Embryonic facial prominence (tissue), 1 donor: ENCODE data around the gene DGCR6.
"Not testable (repeated sequence)": the region's sequence is repeated elsewhere in the genome, so short reads cannot be mapped to it uniquely, and the experiment has no call there.

Experiments used
- DNase-seq: peaks from one replicate; pipeline ENCODE4 v3.0.0-alpha.2; 2016; ENCODE audit errors: extremely low spot score

Gene DGCR6

DNA sequence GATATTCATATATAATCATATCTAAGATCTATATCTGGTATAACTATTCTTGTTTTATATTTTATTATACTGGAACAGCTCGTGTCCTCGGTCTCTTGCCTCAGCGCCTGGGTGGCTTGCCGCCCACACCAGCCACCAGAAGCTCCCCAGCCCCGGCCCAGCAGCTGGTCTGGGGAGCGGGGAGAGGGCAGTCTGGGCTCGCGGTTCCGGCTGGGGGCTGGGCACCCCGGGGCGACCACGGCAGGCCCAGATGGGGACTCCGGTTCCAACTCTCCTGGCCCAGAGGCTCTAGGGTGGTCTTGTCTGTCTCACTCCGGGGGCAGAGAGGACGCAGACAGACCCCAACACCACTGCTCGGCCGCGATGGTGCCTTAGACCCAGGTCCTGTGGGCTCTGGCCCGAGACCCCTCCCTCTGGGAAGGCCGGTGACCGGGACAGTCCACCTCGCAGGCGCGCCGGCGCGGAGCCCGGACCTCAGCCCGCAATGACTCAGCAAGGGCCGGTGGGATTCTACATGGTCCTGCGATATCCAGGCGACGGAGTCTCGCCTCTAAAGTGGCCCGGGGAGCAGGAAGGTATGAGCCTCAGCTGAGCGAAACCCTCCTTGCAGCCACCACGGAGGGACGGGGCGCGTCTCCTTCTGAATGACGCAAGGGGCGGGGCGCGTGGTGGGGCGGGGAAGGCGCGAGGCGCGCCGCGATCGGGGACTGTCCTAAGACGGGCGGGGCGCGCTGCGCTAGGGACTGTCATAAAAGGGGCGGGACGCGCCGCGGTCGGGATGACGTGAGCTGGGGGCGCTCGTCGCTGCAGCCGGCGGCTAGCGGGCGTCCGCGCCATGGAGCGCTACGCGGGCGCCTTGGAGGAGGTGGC, at the start of gene DGCR6:
DGCR6 (plus strand) TSS at position 781 of the 870 bp plus-strand sequence; CDS start at position 836, 55 bp downstream.
- no peak for DNase-seq

DNA sequence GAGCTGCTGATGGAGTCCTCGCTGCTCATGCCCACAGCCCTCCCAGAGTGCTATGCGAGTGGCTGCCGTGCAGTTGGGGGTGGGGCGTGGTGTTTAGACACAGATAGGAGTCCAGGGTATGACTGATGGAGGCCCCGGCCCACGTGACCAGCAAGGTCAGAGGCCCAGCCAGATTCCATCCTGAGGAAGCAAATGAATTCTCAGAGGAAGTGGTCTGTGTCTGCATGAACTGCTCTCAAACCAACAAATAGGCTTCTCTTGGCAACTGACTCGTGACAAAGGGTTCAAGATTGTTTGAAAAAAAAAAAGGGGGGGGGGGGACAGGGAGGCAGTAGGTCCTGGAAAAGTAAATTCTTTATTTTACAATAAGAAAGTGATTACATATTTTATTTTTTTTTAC, 46.8 kb upstream of the DGCR6 start:
- not testable (repeated sequence) for DNase-seq

DNA sequence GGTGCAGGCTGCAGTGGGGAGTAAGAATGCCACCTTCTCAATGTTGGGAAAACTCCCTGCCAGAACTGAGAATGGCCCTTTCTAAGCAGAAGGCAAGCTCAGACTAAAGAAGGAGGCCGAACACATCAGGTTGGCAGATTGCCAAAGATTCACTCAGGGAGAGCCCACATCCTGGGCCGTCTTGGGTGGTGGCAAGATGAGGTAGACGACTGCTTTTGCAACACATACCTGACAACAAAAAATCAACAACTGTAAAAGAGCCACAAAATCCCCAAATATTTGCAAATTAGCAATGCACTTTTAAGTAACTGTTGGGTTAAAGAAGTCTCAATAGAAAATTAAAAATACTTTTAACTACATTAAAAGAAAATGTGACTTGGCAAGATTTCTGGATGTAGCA, 24.9 kb upstream of the DGCR6 start:
- DNase-seq: not testable (repeated sequence)

DNA sequence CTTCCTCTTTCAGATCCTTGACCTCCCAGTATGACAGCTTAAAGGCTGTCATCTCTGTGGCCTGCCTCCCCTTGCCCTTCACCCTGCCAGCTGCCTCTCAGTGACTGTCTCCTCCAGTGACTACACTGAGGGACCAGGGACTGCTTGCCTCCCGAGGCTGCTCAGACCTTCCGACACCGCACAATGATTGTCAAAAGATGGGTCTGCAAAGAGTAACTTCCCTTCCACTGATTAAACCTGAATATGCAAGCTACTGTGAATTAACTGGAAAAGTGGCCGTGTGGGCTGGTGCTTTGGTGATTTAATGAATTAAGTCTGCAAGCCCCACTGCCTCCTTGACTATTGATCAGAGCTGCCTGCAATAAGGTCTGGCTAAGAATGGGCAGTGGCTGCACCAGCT, 21.7 kb upstream of the DGCR6 start:
- not testable (repeated sequence) for DNase-seq

DNA sequence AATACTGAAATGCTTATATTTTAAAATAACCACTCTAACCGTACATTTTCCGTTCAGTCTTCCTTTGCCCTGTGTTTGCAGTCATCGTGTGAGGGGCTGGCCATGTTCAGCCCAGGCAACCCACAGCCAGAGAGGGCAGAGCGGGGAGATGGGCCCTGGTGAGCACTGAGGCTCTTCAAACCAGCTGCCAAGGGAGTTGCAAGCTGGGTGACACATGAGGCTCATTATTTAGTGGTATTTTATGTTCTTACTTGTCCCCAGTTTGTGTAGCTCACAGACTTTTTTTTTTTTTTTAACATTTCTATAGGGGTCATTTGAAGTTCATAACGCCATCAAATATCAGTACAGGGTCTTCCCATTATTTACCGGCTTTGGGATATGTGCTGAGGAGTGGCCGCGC, 18.0 kb upstream of the DGCR6 start:
- DNase-seq: no peak

DNA sequence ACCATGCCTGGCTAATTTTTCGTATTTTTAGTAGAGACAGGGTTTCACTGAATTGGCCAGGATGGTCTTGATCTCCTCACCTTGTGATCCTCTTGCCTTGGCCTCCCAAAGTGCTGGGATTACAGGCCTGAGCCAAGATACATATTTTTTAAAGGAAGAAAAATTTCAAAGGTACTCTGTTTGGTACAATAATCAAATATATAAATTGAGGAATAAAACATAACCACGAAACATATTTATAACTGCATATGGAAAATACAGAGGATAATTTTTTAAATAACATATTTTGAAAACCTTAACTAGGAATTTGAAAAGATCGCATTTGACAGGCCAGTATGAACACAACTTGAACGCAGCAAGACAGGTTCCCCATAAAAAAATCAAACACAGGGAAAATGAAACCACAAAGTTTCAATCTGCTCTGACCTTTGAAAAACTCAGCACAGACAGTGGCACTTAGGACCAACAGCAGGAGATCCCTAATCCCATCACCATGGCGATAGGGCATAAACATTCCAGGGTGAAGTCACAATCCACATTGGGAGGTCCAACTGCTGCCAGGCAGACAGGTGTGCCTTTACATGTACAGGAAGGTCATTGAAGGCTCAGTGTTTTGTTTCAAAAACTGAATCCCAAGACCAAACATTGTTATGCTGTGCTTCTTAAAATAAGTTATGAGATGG, 15.5 kb upstream of the DGCR6 start:
- DNase-seq: not testable (repeated sequence)

DNA sequence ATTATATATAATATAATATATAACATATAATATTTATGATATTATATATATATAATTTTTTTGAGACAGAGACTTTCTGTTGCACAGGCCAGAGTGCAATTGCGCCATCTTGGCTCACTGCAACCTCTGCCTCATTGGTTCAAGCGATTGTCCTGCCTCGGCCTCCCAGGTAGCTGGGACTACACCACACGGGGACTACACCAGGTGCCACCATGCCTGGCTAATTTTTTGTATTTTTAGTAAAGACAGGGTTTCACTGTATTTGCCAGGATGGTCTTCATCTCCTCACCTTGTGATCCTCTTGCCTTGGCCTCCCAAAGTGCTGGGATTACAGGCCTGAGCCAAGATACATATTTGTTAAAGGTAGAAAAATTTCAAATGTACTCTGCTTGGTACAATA, 12.3 kb upstream of the DGCR6 start:
- DNase-seq: not testable (repeated sequence)

DNA sequence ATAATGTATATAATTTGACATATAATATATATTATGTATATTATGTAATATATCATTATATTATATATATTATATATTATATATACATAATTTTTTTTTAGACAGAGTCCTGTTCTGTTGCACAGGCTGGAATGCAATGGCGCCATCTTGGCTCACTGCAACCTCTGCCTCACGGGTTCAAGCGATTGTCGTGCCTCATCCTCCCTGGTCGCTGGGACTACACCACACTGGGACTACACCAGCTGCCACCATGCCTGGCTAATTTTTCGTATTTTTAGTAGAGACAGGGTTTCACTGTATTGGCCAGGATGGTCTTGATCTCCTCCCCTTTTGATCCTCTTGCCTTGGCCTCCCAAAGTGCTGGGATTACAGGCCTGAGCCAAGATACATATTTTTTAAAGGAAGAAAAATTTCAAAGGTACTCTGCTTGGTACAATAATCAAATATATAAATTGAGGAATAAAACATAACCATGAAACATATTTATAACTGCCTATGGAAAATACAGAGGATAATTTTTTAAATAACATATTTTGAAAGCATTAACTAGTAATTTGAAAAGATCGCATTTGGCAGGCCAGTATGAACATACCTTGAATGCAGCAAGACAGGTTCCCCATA, 10.0 kb upstream of the DGCR6 start:
- DNase-seq: not testable (repeated sequence)

DNA sequence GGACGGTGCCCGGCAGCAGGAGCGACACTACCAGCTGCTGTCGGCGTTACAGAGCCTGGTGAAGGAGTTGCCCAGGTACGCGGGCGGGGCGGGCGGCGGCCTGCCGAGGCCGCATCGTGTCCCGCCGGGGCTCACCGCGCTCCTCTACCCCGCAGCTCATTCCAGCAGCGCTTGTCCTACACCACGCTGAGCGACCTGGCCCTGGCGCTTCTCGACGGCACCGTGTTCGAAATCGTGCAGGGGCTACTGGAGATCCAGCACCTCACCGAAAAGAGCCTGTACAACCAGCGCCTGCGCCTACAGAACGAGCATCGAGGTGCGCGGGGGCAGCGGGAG, 258 bp downstream of the DGCR6 start:
- not testable (repeated sequence) for DNase-seq

DNA sequence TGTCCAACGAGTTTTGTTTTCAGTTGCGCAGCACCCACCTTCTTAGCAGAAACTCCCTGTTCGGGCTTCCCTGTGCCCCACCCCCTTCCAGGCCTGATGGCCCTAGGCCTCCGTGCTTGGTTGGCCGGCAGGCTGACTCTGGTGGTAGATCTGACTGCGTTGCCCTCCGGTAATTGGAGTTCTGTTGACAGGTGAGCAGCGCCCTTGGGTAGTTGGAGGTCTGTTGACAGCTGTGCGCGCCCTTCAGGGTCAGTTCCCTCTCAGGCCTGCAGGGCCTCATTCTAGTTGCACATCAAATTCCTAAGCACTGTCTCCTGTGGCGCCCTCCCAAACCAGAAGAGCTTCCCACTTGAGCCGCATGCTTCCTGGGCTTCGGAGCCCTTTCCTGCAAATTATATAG, 776 bp downstream of the DGCR6 start:
- no peak for DNase-seq

DNA sequence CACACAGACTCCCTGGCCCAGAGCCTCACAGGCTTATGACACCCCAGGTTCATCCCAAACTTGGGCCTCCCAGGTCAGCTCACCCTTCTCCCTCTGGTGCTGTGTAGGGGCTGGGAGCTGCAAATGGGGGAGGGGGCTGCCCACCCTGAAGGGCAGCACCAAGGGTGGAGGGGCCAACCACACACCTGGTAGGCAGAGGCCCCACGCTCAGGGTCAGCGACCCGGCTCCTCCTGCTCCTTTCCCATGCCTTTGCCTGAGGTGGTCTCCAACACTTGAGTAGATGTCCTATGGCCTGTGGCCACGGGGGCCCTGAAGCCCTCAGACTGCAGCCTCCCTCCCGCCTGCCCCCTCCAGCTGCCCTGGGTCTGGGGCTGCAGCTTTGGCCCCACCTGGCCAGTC, 3.4 kb downstream of the DGCR6 start:
- DNase-seq: no peak

DNA sequence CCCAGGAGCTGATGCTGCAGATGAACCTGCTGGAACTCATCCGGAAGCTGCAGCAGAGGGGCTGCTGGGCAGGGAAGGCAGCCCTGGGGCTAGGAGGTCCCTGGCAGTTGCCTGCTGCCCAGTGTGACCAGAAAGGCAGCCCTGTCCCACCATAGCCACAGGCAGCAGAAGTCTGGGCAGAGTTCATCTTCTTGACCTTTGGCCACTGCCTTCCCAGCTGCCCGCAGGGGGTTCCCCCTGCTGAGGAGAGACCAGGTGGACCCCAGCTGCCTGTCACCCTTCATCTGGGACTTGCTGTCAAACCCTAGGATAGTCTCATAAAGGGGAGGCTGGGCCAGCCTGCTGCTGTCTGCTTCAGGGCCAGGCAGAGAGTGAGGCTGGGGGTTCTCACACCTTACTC, 5.4 kb downstream of the DGCR6 start:
- DNase-seq: not testable (repeated sequence)

DNA sequence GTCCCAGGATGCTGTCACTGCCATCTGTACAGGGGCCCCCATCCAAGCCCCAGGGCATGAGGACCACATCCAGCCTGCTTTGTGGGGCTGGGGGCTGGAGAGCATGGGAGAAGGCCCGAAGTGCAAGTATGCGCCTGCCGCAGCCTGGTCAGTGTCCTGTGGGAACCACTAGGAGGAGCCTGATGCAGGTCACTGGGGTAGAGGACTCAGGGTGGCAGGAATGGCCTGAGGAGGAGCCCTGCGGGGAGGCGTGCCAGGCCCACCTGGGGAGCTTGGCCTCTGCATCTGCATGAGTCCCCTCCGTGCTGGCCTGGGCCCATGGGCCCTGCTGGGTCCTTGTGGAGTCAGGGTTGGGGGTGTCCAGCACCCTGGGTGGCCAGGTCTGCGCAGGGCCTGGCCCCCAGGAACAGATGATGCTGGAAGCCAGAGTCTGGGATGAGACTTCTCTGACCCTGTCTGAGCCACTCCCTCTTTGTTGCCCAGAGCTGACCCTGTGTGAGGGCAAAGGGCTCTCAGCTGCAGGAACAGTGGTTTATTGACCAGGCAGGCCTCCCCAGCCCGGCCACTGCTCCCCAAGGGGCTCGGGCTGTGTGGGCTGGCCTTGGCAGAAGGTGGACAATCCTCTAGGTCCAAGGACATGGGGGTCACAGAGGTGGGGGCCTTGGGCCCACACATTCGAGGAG, 6.3 kb downstream of the DGCR6 start:
- not testable (repeated sequence) for DNase-seq

DNA sequence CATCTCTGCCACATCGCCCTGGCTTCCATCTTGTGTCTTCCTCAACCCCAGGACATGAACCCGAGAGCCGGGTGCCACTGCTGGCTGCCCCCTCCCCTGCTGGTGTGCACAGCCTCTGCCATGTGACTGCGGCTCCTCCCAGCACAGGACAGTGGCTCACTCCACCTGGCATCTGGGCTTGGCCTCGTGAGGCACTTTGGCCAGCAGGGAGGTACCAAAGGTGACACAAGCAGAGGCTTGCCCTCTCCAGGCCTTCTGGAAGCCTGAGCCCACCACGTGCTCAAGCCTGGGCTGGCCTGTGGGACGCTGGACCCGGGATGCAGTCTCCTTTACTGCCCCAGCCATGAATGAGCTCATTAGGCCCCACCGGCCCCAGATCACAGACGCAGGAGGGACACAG, 8.4 kb downstream of the DGCR6 start:
- not testable (repeated sequence) for DNase-seq

DNA sequence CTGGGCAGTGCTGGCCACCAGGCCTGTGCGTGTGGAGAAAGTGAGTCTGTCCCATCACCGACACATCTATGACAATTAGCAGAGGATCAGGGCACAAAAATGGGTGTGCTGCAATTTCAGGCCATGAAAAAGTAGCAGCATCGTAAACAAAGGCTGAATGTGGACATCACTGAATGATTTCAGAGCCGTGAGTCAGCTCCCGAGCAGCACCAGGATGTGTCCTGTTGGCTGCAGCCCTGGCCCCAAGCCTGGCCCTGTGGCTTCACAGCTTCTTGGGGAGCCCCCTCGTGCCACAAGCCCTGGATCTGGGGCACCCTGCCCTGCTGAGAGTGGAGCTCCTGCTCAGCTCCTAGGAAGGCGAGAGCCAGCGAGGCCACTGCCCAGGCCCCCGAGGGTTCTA, 9.4 kb downstream of the DGCR6 start:
- DNase-seq: not testable (repeated sequence)

DNA sequence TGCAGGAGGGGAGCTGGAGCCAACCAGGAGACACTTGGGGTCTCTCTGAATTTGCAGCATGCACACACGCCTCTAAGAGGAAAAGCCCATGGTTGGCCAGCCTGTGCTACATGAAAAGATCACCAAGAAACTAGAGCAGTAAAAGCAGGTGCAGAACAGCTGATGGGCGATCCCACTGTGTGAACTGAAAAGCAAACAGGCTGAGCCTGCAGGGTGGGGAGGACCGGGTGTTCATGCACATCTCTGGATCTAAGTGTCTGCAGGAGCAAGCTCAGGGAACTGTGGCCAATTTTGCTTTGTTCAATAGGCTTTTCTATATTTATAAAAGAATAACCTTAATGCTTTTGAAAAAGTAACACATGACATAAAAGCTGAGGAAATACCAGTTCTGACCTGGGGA, 11.7 kb downstream of the DGCR6 start:
- not testable (repeated sequence) for DNase-seq

DNA sequence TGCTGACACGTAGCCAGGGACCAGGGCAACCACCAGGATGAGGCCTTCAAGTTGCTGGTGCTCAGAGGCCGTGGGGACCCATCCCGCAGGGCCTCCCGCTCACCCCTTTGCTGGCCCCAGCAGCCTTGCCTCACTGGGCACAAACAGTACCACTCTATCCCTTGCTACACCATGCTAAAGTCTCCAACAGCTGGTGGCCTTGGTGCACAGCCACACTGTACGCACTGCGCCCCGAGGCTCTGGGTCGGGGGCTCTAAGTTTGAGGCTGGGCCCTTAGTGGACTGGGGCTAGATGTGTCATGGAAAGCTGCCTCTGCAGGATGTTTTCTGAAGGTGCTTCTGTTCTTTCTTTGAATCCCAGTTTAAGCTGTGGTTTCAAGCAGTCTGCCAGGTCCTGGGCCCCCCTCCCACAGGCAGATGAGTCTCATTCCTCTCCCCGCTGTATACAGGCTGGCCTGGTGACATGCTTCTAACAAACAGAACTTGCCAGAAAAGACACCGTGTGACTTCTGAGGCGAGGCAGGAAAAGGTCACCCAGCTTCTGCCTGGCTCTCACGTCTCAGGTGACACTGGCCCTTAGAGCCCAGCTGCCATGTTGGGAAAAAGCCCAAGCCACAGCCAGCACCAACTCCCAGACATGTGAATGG, 14.3 kb downstream of the DGCR6 start:
- not testable (repeated sequence) for DNase-seq

DNA sequence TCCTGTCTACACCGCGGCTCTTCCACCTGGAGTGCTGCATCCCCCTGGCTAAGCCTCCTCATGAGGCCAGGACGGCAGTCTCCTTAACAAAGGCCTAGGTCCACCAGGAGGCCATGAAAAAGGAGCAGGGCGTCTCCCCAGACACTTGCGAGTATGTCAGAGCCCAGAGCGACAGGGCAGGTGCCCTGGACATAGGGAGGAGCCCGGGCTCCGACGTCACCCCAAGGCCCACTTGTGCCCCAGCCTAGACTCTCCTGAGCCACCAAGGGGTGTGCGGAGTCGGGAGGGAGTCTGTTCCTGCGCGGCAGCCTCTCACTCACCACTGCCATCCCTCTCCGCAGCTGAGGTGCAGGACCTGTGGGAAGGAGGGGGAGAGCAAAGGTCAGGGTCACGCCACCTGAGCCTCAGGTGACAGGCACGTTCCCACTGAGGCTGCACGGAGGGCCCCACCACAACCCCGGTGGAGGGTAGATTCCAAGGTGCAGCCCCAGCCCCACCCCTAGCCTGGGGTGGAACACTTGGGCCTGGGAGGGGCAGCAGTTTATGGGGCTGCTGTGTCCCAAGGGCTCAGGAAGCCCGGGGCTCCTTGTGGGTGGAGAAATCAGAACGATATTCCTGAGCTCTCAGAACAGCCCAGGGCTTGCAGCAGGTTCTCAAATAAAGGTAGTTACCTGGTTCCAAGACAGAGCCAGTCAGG, 19.4 kb downstream of the DGCR6 start:
- DNase-seq: no peak

DNA sequence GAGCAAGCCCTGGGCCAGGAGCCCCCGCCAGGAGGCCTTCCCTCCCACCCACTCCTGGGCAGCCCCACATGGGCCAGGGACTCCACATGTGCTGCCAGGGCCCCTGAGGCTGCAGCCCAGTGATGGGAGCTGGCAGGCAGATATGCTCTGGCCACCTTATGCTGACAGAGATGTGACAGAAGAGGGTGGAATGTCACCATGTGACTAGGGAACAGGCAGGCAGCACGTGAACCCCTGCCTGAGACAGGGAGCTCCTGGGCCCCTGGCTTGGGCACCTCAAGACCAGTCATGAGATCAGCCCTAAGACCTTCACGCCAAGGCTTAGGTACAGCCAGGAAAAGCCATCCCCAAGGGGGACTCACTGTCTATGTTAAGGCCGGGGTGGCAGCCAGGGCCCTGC, 20.9 kb downstream of the DGCR6 start:
- no peak for DNase-seq

DNA sequence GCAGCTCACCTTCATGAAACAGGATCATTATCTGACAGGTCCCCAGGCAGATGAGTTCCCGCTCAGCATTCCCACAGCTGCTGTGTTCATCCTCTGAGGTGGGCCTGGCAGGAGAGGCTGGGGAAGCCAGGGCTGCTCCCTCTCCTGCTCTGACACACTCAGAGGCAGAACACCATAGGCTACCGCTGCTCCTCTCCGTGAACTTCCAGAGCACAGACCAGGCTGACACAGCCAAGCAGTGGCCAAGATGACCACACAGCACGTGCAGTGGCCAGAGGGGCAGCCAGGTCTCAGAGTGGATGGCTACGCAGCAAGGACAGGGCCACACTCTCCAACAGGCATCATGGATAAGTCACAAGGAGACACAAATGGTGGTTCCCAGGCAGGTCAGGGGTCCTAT, 21.5 kb downstream of the DGCR6 start:
- no peak for DNase-seq

DNA sequence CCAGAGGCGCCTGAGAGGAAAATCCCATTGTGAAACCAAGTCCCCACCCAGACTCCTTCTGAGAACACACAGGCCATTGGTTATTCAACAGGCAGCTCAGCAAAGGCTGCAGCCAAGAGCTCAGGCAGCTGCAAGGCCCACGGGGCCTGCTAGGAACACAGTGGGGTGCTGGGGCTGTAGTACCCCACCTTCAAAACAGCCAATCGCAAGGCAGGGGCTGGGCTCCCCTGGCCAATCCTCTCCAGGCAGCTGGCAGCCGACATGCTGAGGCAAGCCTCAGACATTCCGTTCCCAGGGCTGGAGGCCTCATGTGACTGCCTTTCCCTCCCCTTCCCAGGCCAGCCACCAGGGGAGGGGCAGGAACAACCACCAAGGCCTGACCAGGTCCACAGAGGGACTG, 23.3 kb downstream of the DGCR6 start:
- DNase-seq: no peak
